ENCODE results near the gene TBC1D2. TPM values are rescaled to one million over a fixed set of nuclear protein-coding genes. Genes with fewer than 3 reads are reported as not detected.

The TBC1D2 gene
- total RNA-seq, 4 donors from 2014 or later = 29.9 to 61.8 (median 41.0) TPM

DNA sequence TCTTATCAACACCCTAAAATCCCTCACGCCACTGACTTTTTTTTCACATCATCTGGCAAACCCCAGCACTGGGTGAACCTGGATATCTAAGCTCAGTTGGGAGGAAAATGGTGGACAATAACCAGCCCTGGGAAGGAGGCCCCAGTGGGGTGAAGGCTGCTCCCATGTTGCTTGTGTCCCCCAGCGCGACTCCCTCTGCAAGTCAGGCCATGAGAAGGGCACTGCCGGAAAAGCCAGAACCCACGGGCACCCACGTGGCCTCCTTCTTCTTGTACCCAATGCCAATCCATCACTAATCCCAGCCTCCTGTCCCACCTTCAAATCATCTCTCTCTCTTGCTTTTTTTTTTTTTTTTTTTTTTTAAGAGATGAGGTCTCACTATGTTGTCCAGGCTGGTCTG, 74.5 kb downstream of the TBC1D2 start:
- WGBS, 2 donors = 96 to 97% methylated on average over 6 of the region's 6 CpGs
- TF ChIP-seq, protein P1, sequence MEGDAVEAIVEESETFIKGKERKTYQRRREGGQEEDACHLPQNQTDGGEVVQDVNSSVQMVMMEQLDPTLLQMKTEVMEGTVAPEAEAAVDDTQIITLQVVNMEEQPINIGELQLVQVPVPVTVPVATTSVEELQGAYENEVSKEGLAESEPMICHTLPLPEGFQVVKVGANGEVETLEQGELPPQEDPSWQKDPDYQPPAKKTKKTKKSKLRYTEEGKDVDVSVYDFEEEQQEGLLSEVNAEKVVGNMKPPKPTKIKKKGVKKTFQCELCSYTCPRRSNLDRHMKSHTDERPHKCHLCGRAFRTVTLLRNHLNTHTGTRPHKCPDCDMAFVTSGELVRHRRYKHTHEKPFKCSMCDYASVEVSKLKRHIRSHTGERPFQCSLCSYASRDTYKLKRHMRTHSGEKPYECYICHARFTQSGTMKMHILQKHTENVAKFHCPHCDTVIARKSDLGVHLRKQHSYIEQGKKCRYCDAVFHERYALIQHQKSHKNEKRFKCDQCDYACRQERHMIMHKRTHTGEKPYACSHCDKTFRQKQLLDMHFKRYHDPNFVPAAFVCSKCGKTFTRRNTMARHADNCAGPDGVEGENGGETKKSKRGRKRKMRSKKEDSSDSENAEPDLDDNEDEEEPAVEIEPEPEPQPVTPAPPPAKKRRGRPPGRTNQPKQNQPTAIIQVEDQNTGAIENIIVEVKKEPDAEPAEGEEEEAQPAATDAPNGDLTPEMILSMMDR (IDR thresholded peaks at IDR 0.05) = no peak
- TF ChIP-seq EP300 (IDR thresholded peaks at IDR 0.05) (no peak), POLR2A (IDR thresholded peaks at IDR 0.05) (no peak)
- H3K36me3 ChIP-seq = no peaks in the 10 kb centered on the region

DNA sequence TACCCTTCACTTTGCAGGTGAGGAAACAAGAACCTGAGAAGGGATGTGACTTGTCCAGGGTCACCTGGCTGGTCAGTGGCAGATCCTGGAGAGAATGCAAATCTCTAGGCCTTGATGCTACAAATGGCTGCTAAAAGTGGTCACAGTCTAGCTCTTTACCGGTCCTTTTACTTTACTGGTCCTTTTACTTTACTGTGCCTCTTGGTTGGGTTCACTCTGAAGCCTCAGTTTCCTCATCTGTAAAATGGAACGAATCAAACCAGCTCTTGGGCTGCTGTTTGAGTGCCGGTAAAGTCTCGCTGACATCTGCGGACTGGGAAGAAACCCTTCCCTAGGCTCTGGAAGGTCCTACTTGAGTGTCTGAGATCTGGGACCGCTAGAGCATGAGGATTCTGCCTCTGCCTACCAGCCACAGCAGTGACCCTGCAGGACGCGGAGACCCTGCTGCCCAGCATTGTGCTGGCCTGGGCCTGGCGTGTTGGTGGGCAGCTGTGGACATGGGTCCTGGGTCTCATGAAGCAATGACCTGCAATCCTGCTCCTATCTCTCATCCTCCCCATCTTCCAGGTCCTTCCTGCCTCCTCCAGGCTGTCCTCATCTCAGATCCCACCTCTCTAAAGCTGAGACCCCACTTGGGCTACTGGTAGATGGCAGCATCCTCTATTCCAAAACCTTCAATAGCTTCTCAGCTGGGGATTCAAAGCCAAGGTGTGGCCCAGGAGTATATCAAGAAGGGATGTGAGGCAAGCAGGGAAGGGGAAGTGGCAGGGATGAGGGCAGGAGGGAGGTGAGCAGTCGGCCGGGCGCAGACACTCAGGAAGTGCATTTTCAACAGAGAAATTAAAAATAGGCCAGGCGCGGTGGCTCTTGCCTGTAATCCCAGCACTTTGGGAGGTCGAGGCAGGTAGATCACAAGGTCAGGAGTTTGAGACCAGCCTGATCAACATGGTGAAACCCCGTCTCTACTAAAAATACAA, 76.3 kb downstream of the TBC1D2 start:
- DNase-seq (ENCODE audit: low spot score in 2 of 2) = no peak
- H3K27ac ChIP-seq = no peak overlapping the region
- H3K36me3 ChIP-seq = no peaks in the 10 kb centered on the region
- TF ChIP-seq EP300 (IDR thresholded peaks at IDR 0.05) (no peak), POLR2A (IDR thresholded peaks at IDR 0.05) (no peak)
- TF ChIP-seq, protein P1 (IDR thresholded peaks at IDR 0.05) = no peak
- WGBS, 2 donors = 85 to 88% methylated on average over 16 of the region's 16 CpGs
- H3K4me3 ChIP-seq = no peak overlapping the region
- no peaks in the 10 kb centered on the region for H3K27me3 ChIP-seq
- H3K9me3 ChIP-seq = no peaks in the 10 kb centered on the region
- H3K4me1 ChIP-seq = no peaks in the 10 kb centered on the region

More for the DNA sequence above, 74.5 kb downstream of the TBC1D2 start:
- Histone ChIP-seq H3K27ac (no peak overlapping the region), H3K4me1 (peaks cover 0 to 4% (median 0%) of the 10 kb centered on the region in 4 donors), H3K27me3 (no peaks in the 10 kb centered on the region), H3K9me3 (no peaks in the 10 kb centered on the region), H3K4me3 (no peak overlapping the region)
- DNase-seq (ENCODE audit: low spot score in 2 of 2) = no peak

DNA sequence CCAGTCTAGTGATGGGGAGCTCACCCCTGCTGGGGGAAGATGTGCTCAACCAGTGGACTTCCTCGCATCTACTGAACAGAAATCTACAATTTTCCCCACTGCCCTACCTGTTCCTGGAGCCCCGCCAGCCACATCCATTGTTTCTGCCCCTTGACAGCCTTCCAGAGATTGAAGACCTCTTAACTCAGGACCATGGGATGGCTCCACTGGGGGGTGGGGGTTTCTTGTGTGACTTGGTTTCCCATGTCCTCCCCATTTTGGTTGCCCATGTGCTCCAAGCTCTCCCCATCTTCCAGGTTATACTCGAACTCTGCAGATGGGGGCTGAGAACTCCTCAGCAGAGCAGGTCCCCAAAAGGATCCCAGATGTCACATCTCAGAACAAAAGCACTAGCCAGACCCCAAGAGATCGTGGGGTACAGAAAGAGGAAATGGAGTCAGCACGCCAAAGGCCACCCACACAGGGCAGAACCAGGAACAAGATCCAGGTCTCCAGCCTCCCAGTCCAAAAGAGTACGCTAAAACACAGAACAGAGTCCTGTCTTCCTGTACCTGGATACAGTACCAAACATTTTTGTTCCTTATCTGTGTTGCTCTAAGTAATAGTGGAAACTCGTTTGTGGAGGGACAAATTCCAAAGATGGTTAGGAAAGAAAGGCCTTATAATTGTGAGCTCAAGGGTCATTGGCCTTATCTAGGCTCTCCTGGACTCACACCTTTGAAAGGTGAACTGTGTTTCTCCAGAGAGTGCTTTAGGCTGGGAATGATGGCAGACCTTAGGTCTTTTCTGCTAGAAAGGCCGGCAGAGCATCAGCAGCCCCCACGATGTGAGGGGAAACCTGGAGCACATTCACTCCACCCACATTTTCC, 78.8 kb downstream of the TBC1D2 start:
- no peak for DNase-seq (ENCODE audit: low spot score in 2 of 2)

DNA sequence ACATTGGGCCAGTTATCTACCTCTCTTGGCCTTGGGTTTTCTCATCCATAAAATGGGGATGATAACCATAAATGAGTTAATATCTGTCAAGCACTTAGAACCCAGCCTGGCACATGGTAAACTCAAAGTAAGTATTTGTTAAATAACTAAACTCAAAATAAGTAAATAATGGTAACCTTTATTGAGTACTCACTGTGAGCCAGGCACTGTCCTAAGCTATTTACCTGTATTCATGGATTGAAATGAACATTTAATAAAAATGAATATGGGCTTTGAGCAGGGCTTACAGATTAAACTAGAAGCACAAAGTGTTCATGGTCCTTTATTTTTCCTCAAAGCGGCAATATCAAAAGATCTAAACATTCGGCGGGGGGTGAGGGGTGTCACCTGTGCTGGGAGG, 79.7 kb downstream of the TBC1D2 start:
- Histone ChIP-seq H3K9me3 (no peaks in the 10 kb centered on the region), H3K4me3 (no peak overlapping the region), H3K4me1 (peaks cover 0 to 4% (median 0%) of the 10 kb centered on the region in 4 donors), H3K27ac (no peak overlapping the region), H3K36me3 (no peaks in the 10 kb centered on the region), H3K27me3 (no peaks in the 10 kb centered on the region)
- no peak for DNase-seq (ENCODE audit: low spot score in 2 of 2)
- whole genome bisulfite sequencing, 2 donors = 86 to 98% methylated on average over 3 of the region's 3 CpGs
- TF ChIP-seq, protein P1 (IDR thresholded peaks at IDR 0.05) = no peak

More for the DNA sequence above, 78.8 kb downstream of the TBC1D2 start:
- Histone ChIP-seq H3K4me1 (no peaks in the 10 kb centered on the region), H3K9me3 (no peaks in the 10 kb centered on the region), H3K36me3 (no peaks in the 10 kb centered on the region), H3K27ac (no peak overlapping the region), H3K27me3 (no peaks in the 10 kb centered on the region), H3K4me3 (no peak overlapping the region)
- TF ChIP-seq POLR2A (IDR thresholded peaks at IDR 0.05) = no peak
- TF ChIP-seq, protein P1 (IDR thresholded peaks at IDR 0.05) = no peak
- TF ChIP-seq EP300 (IDR thresholded peaks at IDR 0.05) = no peak
- 78 to 83% methylated on average over 9 of the region's 9 CpGs for WGBS, 2 donors
